GM12874 (cell line): Measurements from ENCODE around the gene RNF150.

Experiments used
- TF ChIP-seq, protein P1 (sequence below): IDR thresholded peaks from 2 replicates; pipeline ENCODE4 v1.5.1; 2011; ENCODE audit warnings: low read depth, mild to moderate bottlenecking, control low read depth, low read length, moderate library complexity; ENCODE audit not compliant: insufficient read depth

The RNF150 gene

DNA sequence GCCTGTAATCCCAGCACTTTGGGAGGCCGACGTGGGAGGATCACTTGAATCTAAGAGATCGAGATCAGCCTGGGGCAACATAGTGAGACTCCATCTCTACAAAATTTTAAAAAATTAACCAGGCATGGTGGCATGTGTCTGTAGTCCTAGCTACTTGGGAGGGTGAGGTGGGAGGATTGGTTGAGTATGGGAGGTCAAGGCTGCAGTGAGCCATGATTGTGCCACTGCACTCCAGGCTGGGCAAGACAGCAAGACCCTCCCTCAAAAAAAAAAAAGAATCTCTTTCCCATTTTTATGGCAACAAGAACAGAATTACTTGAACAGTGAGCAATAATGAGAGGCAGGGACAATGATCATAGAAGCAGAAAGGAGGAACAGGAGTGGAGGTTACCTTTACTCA, 94.8 kb downstream of the RNF150 start:
- TF ChIP-seq, protein P1, sequence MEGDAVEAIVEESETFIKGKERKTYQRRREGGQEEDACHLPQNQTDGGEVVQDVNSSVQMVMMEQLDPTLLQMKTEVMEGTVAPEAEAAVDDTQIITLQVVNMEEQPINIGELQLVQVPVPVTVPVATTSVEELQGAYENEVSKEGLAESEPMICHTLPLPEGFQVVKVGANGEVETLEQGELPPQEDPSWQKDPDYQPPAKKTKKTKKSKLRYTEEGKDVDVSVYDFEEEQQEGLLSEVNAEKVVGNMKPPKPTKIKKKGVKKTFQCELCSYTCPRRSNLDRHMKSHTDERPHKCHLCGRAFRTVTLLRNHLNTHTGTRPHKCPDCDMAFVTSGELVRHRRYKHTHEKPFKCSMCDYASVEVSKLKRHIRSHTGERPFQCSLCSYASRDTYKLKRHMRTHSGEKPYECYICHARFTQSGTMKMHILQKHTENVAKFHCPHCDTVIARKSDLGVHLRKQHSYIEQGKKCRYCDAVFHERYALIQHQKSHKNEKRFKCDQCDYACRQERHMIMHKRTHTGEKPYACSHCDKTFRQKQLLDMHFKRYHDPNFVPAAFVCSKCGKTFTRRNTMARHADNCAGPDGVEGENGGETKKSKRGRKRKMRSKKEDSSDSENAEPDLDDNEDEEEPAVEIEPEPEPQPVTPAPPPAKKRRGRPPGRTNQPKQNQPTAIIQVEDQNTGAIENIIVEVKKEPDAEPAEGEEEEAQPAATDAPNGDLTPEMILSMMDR = no peak

DNA sequence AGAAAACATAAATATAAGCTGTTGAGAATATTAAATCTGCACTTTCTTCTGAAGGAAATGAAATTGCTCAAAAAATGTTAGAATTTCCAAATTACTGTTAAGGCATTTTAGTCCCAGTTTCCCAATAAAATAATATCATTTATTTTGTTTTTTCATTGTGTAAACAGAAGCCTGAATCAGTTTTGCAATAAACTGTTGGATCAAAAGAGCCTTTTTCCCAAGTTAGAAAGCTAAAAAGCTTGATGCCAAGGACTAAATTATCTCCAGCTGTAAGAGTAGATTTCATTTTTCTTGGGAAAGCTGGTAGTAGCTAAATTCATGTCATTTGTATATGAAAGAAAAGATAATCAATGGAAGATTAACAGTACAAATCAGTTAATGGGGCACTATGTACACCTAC, 95.8 kb downstream of the RNF150 start:
- TF ChIP-seq, protein P1 = no peak

DNA sequence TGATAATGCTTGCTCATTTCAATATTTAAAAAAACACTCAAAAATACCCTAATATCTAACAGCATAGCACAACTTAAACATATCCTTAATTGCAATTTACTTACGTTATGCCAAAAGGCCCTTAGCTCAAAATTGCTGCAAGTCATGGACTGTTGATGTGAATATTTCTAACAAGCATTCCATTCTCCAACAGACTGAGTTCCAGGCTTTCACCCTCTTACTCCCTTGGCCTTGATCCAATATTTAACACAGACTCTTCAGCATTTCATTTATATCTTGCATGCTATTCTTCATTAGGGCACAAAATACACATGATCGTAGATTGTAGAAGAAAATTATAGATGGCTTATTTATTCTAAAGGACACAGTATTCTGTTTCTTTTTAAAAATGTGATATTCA, 96.5 kb downstream of the RNF150 start:
- TF ChIP-seq, protein P1 = no peak

DNA sequence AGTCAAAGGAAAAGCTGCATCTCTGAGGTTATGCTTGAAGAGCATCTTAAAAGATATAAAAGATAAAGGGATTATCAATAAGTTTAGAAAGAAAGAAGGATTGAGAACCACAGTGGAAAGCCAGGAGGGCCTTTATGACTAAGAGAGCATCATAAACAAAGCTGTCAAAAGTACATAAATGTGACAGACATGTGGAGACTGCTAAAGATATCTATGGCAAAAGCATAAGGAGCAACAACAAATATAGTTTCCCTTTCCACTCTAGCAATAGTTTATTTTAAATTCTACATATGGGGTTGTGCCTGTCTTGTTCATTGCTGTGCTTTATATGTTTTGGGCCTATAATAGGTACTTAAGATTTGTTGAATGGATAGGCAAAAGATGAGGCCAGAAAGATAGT, 97.3 kb downstream of the RNF150 start:
- TF ChIP-seq, protein P1 = no peak

DNA sequence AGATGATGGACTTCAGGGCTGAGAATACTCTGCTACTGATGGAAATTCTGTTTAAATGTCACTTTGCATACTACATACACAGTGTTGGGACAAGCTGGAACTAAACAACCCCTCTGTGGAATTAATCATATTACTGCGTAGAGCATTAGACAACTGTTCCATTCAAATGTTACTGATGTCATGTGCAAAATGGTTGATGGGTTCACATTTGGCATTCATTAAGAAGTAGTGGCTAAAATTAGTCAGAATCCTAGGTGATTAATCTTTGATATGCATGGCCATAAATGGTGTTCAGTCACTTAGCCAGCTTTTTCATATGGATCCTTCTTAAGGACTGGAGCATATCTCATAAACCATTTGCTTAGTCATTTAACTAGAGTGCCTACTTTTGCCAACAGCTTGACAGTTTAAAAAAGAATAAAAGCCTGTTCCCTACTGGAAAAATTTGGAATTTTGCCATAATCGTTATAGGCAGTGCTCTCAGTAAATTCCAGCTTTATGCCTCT, 105.2 kb downstream of the RNF150 start:
- TF ChIP-seq, protein P1 = no peak

DNA sequence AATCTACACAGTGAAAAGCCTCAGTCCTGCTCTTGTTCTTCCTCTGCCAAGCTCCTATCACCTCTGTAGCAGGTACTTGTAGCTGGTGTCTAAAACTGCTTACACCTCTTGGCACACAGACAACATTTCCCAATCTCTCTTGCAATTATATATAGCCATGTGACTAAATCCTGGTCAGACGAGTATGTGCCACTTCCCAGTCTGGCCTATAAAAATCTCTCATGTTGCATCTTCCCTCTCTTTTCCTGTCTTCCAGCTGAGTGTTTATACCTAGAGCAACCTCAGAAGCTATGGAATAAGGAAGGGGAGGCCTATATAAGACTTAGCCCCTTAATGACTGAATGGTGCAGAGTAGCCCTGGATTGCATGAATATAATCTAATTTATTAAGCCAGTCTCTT, 105.8 kb downstream of the RNF150 start:
- TF ChIP-seq, protein P1 = no peak

DNA sequence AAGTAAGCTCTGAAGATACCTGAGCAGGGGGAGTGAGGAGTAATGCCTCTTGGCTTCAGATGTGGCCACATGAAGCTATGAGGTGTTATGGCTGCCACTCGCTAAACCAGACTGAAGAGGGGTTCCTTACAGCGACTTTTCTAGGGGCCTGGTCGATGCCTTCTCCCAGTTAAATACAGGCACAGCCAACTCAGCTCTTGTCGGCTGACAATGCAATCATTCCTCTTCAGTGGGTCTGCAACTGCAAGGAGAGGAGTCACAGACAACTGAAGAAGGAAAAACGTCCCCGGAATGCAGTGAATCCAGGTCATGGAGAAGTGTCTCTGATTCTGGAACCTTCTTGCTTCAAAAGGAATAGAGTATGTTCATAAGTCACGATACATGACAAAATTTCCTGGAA, 106.4 kb downstream of the RNF150 start:
- TF ChIP-seq, protein P1 = no peak
